ENCODE data around the gene APPL1.
"Not testable (repeated sequence)": the region's sequence is repeated elsewhere in the genome, so short reads cannot be mapped to it uniquely, and the experiment has no call there.

Gene APPL1

GRCh38 chr3:57274845-57275244 lies 47.3 kb downstream of the APPL1 start:
- no peak for DNase-seq (ENCODE audit: low read depth)

DNA sequence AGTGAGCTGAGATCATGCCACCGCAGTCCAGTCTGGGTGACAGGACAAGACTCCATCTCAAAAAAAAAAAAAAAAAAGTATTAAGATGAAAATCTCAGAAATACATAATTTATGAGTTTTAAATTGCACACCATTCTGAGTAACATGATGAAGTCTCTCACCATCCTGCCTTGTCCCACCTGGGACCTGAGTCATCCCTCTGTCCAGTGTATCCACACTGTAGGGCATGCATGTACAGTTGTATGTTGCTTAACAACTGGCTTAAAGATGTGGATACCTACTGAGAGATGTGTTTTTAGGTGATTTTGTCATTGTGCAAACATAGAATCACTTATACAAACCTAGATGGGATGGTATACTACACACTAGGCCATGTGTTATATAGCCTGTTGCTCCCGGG lies 47.9 kb downstream of the APPL1 start:
- no peak for DNase-seq (ENCODE audit: low read depth)

DNA sequence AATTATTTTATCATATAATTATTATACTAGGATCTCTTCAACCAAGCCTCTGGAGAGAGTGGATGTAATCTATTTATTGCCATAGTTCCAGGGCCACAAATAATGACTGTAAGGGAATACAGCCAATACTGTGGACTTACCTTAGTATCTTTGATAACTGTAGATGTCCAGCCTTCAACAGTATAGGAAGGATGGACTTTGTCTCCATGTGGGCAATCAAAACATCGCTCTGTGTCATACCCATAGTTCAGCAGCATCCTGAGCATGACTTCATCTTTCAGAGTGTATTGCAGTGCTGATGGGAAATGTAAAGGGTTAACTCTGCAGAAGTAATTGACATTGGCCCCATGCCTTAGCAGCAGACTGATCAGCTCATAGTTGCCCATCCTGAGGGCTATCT lies 50.7 kb downstream of the APPL1 start:
- no peak for DNase-seq (ENCODE audit: low read depth)

DNA sequence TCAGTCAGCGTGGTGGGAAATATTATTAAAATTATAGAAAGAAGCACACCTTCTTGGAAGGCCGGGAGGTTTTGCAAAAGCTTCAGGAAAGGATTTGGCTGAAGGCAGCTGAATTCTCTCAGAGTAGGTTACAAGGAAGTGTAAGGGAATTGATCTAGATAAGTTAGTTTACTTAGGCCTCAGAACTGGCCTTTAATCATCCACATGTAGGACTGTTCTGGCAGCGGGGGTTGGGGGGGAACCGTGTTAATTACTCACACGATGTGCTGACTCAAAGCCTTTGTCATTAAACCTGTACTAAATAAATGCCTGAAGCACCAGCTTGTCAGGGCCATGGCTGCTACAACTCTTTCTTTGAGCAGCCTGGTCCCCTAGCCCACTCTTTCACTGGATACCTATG lies 52.2 kb downstream of the APPL1 start:
- no peak for DNase-seq (ENCODE audit: low read depth)

GRCh38 chr3:57281715-57282114 lies 54.2 kb downstream of the APPL1 start:
- no peak for DNase-seq (ENCODE audit: low read depth)

- DNase-seq (ENCODE audit: low read depth): no peak
Observed at GRCh38 chr3:57283334-57283733, 55.8 kb downstream of the APPL1 start.

GRCh38 chr3:57287205-57287604 lies 59.7 kb downstream of the APPL1 start:
- DNase-seq (ENCODE audit: low read depth): no peak

DNA sequence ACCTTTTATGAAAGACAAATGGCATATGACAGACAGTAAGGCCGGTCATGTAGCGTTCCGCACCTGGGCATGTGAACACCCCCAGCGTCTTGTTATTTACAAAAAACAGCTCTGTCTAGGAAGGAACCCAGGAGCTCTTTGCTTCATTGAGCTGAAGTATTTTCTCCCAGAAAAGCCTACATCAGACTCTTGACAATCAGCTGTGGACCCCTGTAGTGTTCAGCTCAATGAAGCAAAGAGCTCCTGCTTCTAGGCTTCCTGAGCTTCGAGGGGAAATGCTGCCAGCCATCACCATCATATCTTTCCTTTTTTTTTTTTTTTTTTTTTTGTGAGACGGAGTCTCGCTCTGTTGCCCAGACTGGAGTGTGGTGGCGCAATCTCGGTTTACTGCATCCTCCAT lies 60.9 kb downstream of the APPL1 start:
- no peak for DNase-seq (ENCODE audit: low read depth)

DNA sequence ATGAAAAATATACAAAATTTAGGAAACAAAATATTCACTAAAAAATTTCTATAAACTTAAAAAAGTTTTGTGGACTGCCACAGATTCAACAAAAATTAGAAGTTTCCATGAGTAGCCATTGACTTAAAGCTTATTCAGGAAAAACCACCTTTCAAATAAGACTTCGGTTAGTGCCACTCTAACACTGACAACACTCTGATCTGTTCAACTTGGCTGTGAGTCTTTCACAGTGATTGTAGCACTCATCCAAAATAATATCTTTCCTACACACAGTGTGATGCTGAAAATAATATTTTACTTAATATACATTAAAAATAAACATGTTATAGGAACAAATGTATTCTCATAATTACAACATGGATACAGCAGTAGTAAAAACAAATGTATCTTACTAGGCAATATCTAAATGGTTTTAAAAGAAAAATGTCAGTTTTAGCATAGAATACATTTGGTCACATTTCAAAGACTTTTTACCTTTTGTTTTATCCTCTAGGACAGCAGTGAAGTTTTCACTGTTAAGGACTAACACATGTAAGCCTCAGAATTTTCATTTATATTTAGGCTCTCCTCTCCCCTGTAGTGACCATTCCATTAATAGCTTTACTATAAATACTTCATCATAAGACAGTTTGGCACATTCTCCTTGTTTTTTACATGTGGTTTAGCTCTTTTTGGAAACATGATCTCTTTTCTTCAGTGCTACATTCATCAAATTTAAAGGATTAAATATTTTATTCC lies 64.8 kb downstream of the APPL1 start, which contains the start of gene ASB14:
ASB14 (minus strand) TSS at position 527 of the 738 bp plus-strand sequence. CDS start 652 bp downstream, outside the sequence.
- no peak for DNase-seq (ENCODE audit: low read depth)

DNA sequence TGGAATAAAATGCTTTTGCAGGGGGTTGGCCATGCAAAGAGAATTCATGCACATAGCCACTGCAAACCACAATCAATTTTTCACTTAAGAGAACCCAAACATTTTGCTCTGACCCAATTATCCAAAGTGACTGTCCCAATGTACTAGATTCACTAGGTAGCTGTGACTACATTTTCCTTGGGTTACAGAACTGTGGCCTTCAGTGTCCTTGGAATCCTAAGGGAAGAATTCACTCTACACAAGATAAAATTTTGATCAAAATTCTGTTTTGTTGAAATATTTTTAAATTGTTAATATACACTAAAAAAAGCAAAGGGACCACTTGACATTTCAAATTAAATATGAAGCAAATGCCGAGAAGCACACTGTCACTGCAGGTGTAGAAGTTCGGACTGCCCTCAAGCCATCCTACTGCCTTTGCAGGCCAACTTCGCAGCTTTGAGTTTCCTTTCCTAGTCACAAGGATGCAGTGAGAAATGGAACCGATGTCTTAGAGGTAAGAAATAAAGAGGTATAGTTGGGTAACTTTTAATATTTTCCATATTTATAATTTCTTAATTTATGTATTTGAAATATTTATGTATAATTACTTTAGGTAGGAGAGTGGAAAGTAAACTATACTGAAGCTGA lies 65.5 kb downstream of the APPL1 start:
- DNase-seq (ENCODE audit: low read depth): no peak

DNA sequence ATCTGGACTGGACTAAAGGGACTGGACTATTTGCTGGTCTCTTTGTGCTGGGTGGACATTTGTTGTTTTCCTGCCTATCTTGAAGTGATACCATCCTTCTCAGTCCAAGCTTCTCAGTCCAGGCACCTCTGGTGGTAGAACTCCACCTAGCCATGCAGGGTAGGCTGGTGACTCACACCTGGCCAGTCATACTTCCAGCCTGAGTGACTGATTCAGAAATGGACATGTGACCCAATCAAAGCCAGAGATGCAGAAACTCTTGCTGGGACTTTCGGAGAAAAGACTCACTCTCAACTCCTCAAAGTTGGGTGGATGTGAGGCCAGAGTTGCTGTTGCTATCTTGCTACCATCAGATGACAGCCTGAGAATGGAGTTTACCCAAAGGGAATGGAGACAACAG lies 70.5 kb downstream of the APPL1 start:
- DNase-seq (ENCODE audit: low read depth): no peak

GRCh38 chr3:57303520-57303919 lies 76.0 kb downstream of the APPL1 start:
- DNase-seq (ENCODE audit: low read depth): not testable (repeated sequence)

GRCh38 chr3:57309769-57310360 lies 82.3 kb downstream of the APPL1 start:
- DNase-seq (ENCODE audit: low read depth): no peak

DNA sequence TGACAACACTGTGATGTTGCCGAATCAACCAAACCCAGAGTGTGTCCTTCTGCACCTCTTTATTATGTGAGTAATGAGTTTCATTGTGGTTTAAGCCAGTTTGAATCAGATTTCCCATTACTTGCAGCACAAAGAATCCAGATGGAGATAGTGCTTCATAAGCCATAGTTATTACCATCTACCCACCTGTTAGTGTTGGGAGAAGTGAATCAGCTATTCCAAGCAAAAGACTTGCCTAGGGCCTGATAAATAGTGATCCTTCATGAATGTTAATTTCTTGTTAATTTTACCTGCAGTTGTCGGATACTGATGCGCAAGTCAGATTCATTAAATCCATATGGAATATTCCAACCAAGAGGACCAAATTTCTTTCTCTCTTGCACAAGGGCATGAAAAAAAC lies 86.7 kb downstream of the APPL1 start:
- no peak for DNase-seq (ENCODE audit: low read depth)

Measured in stimulated activated CD8-positive, alpha-beta memory T cell treated with anti-CD3 and anti-CD28 coated beads, Interleukin-12 subunit alpha, Interleukin-12 subunit beta, amount 100 ng/mL, for 4 hours (primary cell).